HK-2 (cell line): Measurements from ENCODE around the gene ARSJ.

Experiments used
- DNase-seq: peaks from one replicate; pipeline ENCODE4 v3.0.0-alpha.2; 2018; ENCODE audit not compliant: unreplicated experiment

The ARSJ gene

GRCh38 chr4:113901994-113902787, 77.3 kb downstream of the ARSJ start:
- no peak for DNase-seq

DNA sequence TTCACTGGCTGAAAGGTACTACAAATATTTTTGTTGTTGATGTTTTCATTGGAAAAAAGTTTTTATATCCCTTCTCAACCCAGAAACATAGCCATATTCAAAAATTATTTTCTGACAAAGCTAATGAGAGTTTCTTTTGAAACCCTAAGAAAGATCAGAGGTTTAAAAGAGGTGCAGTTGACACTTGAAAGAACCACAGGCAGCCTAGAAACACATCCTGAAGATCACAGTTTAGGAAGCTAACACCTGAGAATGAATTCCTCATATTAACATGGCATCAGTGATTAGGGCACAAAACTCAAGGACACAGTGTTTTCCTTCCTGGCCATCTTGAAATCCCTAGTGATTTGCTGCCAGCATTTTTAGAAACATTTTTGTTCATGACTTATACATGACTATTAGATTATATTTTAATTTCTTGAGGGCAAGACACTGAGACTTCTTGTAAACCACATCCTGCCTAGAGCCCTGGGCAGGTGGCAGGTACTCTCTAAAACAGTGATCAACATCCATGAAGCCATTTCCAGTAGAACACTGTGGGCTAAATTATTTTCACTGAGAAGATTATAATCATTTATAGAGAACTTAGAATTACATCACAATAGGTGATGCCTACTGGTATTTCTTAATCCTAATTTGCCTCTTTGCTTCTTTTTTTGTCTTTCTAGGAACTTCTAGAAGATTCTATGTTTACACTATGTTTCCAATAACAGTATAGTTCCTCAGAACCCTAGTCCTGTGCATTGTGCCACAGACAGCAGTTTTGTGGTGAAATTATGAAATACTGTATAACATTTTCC, 80.0 kb downstream of the ARSJ start:
- DNase-seq, result no peak

GRCh38 chr4:113893546-113893945, 85.9 kb downstream of the ARSJ start:
- no peak for DNase-seq

GRCh38 chr4:113888006-113888405, 91.4 kb downstream of the ARSJ start:
- no peak for DNase-seq

GRCh38 chr4:113885291-113885690, 94.2 kb downstream of the ARSJ start:
- DNase-seq, result no peak

DNA sequence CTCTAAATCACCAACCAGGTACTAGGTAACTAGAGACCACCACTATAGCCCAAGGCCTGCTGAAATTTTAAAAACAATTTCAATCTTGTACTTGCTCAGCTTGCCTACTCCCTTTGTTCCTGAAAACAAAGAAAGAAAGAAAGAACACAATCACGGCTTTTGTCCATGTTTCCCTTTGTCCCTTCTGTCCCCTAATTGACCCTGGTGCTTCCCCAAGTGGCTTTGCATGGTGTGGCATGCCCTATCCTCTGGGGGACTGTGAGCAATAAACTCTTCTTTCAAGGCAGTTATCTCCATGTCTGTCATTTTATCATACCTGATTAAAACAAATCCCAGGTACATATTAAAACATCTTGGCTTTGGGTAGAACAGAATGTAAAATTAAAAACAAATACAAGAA, 94.8 kb downstream of the ARSJ start:
- DNase-seq, result no peak

GRCh38 chr4:113882668-113883067, 96.8 kb downstream of the ARSJ start:
- DNase-seq, result no peak

DNA sequence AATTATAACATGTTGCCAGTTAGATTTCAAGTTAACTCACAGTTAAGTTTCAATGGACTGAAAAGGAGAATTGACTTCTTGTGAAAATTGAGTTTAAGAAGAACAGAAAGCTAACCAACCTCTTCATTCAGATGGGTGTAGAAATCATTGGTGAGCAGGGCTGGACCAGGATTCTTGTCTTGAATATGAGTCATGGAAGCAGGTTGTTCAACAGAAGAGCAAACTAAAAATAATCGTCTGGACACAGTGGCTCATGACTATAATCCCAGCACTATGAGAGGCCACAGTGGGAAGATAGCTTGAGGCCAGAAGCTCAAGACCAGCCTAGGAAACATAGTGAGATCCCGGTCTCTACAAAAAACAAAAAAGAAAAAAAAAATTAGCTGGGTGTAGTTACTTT, 98.2 kb downstream of the ARSJ start:
- DNase-seq, result no peak

GRCh38 chr4:113880240-113881028, 99.0 kb downstream of the ARSJ start:
- DNase-seq, result no peak

GRCh38 chr4:113878668-113879067, 100.8 kb downstream of the ARSJ start:
- DNase-seq, result peak; percentile 48

DNA sequence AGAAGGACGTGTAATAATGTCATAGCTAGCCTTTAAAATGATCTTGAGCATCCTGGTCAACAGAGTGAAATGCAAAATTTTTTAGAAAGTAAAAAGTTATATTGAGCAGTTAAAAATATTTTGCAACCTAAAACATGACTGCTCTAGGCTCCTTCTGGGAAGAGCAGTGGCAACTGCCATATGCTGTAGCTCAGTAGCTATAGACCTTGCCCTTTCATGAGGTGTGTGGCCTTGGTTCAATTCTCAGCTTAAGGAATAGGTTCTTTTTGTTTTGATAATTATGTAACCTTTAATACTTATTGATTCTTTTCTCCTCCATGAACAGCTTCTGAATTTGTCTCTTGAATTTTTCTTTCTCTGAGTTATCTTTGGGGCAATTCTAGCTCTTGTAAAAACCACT, 105.0 kb downstream of the ARSJ start:
- no peak for DNase-seq

DNA sequence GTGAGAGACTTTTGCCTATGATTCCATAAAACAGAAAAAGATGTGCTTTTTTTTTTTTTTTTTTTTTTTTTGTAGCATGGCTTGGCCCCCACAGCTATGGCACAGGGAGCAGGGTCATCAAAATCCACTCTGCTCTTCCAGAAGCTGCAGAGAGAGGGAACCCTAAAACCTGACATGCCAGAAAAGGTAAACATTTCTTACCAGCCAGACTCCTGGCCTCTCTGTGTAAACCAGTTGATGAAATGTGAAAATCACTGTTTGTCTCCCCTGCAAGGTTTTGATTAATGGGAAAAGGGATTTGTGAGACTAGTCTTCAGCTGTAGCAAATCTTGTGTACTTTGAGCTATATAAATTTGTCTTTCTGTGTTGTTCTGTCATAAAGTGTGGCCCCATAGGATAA, 105.9 kb downstream of the ARSJ start:
- no peak for DNase-seq

- DNase-seq, result peak; percentile 31
Measured at GRCh38 chr4:113872426-113873260, 106.8 kb downstream of the ARSJ start.

GRCh38 chr4:113871080-113871479, 108.4 kb downstream of the ARSJ start:
- DNase-seq, result no peak

GRCh38 chr4:113869743-113870375, 109.6 kb downstream of the ARSJ start:
- peak; percentile 70 for DNase-seq

GRCh38 chr4:113866611-113867010, 112.8 kb downstream of the ARSJ start:
- no peak for DNase-seq

DNA sequence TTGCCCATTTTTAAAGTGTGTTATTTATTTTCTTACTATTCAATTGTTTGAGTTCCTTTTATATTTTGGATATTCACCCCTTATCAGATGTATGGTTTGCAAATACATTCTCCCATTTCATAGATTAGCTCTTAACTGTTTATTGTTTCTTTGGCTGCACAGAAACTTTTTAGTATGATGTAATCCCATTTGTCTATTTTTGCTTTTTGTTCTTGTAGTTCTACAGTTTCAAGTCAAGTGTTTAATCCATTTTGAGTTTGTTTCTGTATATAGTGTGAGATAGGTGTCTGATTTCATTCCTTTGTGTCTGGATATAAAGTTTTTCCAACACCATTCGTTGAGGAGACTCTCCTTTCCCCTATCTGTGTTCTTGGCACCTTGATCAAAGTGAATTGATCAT, 120.5 kb downstream of the ARSJ start:
- no peak for DNase-seq

- no peak for DNase-seq
Measured at GRCh38 chr4:113851816-113852215, 127.6 kb downstream of the ARSJ start.
